GM12878 (cell line): Measurements from ENCODE around the gene LAMP5.

Source experiments
- ATF3 ChIP-seq: IDR thresholded peaks from 2 replicates; pipeline ENCODE4 v1.6.1; 2011; ENCODE audit warnings: low read depth, mild to moderate bottlenecking, low read length, moderate library complexity, borderline replicate concordance; ENCODE audit errors: extremely low read depth
- BHLHE40 ChIP-seq, 2 experiments: fragments of 450-650 bp in 1 of 2; IDR thresholded peaks; 2 replicates each; pipeline ENCODE4 v1.6.1; 2011 to 2017; ENCODE audit warnings: low read depth in 2 of 2, borderline replicate concordance in 1 of 2, improper control_type of control experiment in 1 of 2, low read length in 1 of 2, mild to moderate bottlenecking in 1 of 2
- CEBPB ChIP-seq, 2 experiments: fragments of 150-350 bp in 1 of 2; IDR thresholded peaks; 2 replicates each; pipeline ENCODE4 v1.6.1; 2012 to 2014; ENCODE audit warnings: low read depth in 2 of 2, low read length in 2 of 2, borderline replicate concordance in 1 of 2, inconsistent platforms in 1 of 2
- CTCF ChIP-seq, 3 experiments: IDR thresholded peaks in 2 of 3; conservative IDR thresholded peaks in 1 of 3; 2 replicates each; pipeline ENCODE4 v1.5.1; 2011; ENCODE audit warnings: low read depth in 3 of 3, low read length in 3 of 3, mild to moderate bottlenecking in 3 of 3, control low read depth in 2 of 3, moderate library complexity in 2 of 3, inconsistent platforms in 1 of 3, mixed read lengths in 1 of 3; ENCODE audit not compliant: control insufficient read depth in 2 of 3, insufficient read depth in 1 of 3; ENCODE audit errors: extremely low read depth in 1 of 3
- KLF5 ChIP-seq: fragments of 450-650 bp; IDR thresholded peaks from 2 replicates; pipeline ENCODE4 v1.6.1; 2014; ENCODE audit warnings: mild to moderate bottlenecking; ENCODE audit not compliant: partially characterized antibody
- MTA2 ChIP-seq: fragments of 450-650 bp; IDR thresholded peaks from 2 replicates; pipeline ENCODE4 v1.6.1; 2016; ENCODE audit warnings: low read depth, mild to moderate bottlenecking, moderate library complexity
- RBBP5 ChIP-seq: fragments of 200-600 bp; sonication (generic); conservative IDR thresholded peaks from 2 replicates; pipeline ENCODE4 v1.6.1; 2016

GRCh38 chr20:9535449-9535848 is 21.1 kb downstream of the LAMP5 start:
- TF ChIP-seq RBBP5 (no peak), CEBPB (IDR thresholded peaks at IDR 0.05; ENCODE audit: borderline replicate concordance in 1 of 2, low read depth in 2 of 2, low read length in 2 of 2) (no peak), MTA2 (no peak), BHLHE40 (IDR thresholded peaks at IDR 0.05; ENCODE audit: borderline replicate concordance in 1 of 2, low read depth in 2 of 2, low read length in 1 of 2) (no peak), CTCF (IDR thresholded peaks at IDR 0.05 in 2 of 3, conservative IDR thresholded peaks at IDR 0.05 in 1 of 3; ENCODE audit: control insufficient read depth in 2 of 3, extremely low read depth in 1 of 3, insufficient read depth in 1 of 3, low read depth in 3 of 3, low read length in 3 of 3) (no peak), KLF5 (no peak), ATF3 (no peak)
